ENCODE results near the gene UBE2B.

UBE2B gene

GRCh38 chr5:134398609-134399155 is 27.3 kb downstream of the UBE2B start:
- no peak for TF ChIP-seq CTCF (conservative IDR thresholded peaks at IDR 0.05; ENCODE audit: low read depth)
- DNase-seq (ENCODE audit: low spot score), result no peak
- H3K27ac ChIP-seq, result no peak overlapping the region
- POLR2A ChIA-PET (ENCODE audit: low non-redundant PET), result no interaction called here
- CTCF ChIA-PET, result interaction anchor here (0.8 kb wide), 1 partner anchor 17 kb away, joined by 4 read pairs; no protein-coding TSS in a partner anchor

GRCh38 chr5:134403951-134404350 is 32.6 kb downstream of the UBE2B start:
- CTCF ChIA-PET, result interaction anchor here (0.7 kb wide), 2 partner anchors 11 to 183 kb away, joined by 3 to 4 read pairs; no protein-coding TSS in a partner anchor

GRCh38 chr5:134406390-134406789 is 35.0 kb downstream of the UBE2B start:
- no peak for DNase-seq (ENCODE audit: low spot score)
- ChIA-PET POLR2A (ENCODE audit: low non-redundant PET) (no interaction called here), CTCF (interaction anchor here (0.6 to 1.0 kb wide), 2 partner anchors 104 to 181 kb away, joined by 3 read pairs; no protein-coding TSS in a partner anchor)
- TF ChIP-seq CTCF (conservative IDR thresholded peaks at IDR 0.05; ENCODE audit: low read depth), result no peak
- no peak overlapping the region for H3K27ac ChIP-seq

More at GRCh38 chr5:134403951-134404350, 32.6 kb downstream of the UBE2B start:
- H3K27ac ChIP-seq, result peak overlapping the region; percentile 42
- no peak for TF ChIP-seq CTCF (conservative IDR thresholded peaks at IDR 0.05; ENCODE audit: low read depth)
- DNase-seq (ENCODE audit: low spot score), result peak; percentile 81
- POLR2A ChIA-PET (ENCODE audit: low non-redundant PET), result interaction anchor here (0.6 to 1.4 kb wide), 2 partner anchors 32 to 122 kb away, joined by 3 read pairs; no protein-coding TSS in a partner anchor

GRCh38 chr5:134409321-134409720 is 38.0 kb downstream of the UBE2B start:
- no peak for TF ChIP-seq CTCF (conservative IDR thresholded peaks at IDR 0.05; ENCODE audit: low read depth)
- POLR2A ChIA-PET (ENCODE audit: low non-redundant PET), result no interaction called here
- no peak for DNase-seq (ENCODE audit: low spot score)
- CTCF ChIA-PET, result interaction anchor here (0.6 to 3.5 kb wide), 3 partner anchors 100 to 169 kb away, joined by 3 to 34 read pairs (median 3); partner anchors contain the start of gene JADE2
- no peak overlapping the region for H3K27ac ChIP-seq

- no peak overlapping the region for H3K27ac ChIP-seq
- TF ChIP-seq CTCF (conservative IDR thresholded peaks at IDR 0.05; ENCODE audit: low read depth), result no peak
- POLR2A ChIA-PET (ENCODE audit: low non-redundant PET), result interaction anchor here (0.7 to 1.5 kb wide), 4 partner anchors 25 to 115 kb away, joined by 3 to 6 read pairs (median 3); no protein-coding TSS in a partner anchor
- CTCF ChIA-PET, result interaction anchor here (0.6 to 3.5 kb wide), 16 partner anchors 9 to 167 kb away, joined by 3 to 34 read pairs (median 5); partner anchors contain the start of gene JADE2
- no peak for DNase-seq (ENCODE audit: low spot score)
Observed at GRCh38 chr5:134410822-134411221, 39.5 kb downstream of the UBE2B start.

GRCh38 chr5:134411228-134411545 is 39.8 kb downstream of the UBE2B start:
- POLR2A ChIA-PET (ENCODE audit: low non-redundant PET), result interaction anchor here (0.7 to 1.5 kb wide), 5 partner anchors 25 to 115 kb away, joined by 3 to 6 read pairs (median 3); no protein-coding TSS in a partner anchor

More at GRCh38 chr5:134411228-134411545, 39.8 kb downstream of the UBE2B start:
- DNase-seq (ENCODE audit: low spot score), result no peak
- no peak for TF ChIP-seq CTCF (conservative IDR thresholded peaks at IDR 0.05; ENCODE audit: low read depth)
- CTCF ChIA-PET, result interaction anchor here (0.6 to 3.5 kb wide), 21 partner anchors 9 to 1619 kb away, joined by 3 to 34 read pairs (median 4); partner anchors contain the start of gene JADE2
- peak overlapping the region; percentile 80 for H3K27ac ChIP-seq
